IMR-90 (cell line): ENCODE measurements around the gene BMP8B. TPM values are rescaled to one million over a fixed set of nuclear protein-coding genes. Genes with fewer than 3 reads are reported as not detected.

ENCODE experiments used
- ATAC-seq: fragments of 200-7000 bp; cut with Tn5 transposase; 2 replicates; pipeline ENCODE4 v1.9.1; 2020; ENCODE audit warnings: low read depth, mild to moderate bottlenecking, moderate library complexity
- BruUV-seq: library from RNA; stranded (reverse); fragments of 400-500 nt; replicated peaks from 2 replicates; lab custom pipeline; 2021; lab: Mats Ljungman, UMichigan
- CTCF ChIA-PET: fragments of 300-600 bp; formaldehyde crosslinking; extraction: SDS; loops from one replicate; lab custom pipeline; 2021; ENCODE audit warnings: antibody characterized with exemption; lab: Yijun Ruan, JAX
- POLR2A ChIA-PET: fragments of 300-600 bp; sonication (Branson Sonifier 250); formaldehyde crosslinking; loops from one replicate; lab custom pipeline; 2022; ENCODE audit warnings: antibody characterized with exemption; ENCODE audit not compliant: unreplicated experiment; lab: Charles Lee
- DNase-seq: peaks from one replicate; pipeline ENCODE4 v3.0.0; 2013
- H2AFZ ChIP-seq: replicated peaks from 2 replicates; pipeline ENCODE3; 2013; ENCODE audit warnings: low read length, mild to moderate bottlenecking; ENCODE audit not compliant: poor library complexity
- H2AK5ac ChIP-seq: 2 replicates; pipeline ENCODE4 v1.6.1; 2013; ENCODE audit warnings: low read depth, low read length, inconsistent platforms
- H2AK9ac ChIP-seq: replicated peaks from 2 replicates; pipeline ENCODE3; 2013; ENCODE audit warnings: mild to moderate bottlenecking, low read depth, low read length, moderate library complexity; ENCODE audit not compliant: poor library complexity
- H2BK120ac ChIP-seq: 2 replicates; pipeline ENCODE4 v1.6.1; 2013; ENCODE audit warnings: low read depth, low read length, inconsistent platforms
- H2BK15ac ChIP-seq: 3 replicates; pipeline ENCODE4 v1.6.1; 2013; ENCODE audit warnings: low read depth, low read length, inconsistent platforms
- H2BK20ac ChIP-seq: 2 replicates; pipeline ENCODE4 v1.6.1; 2013; ENCODE audit warnings: low read depth, mild to moderate bottlenecking, inconsistent platforms, low read length, moderate library complexity
- H2BK5ac ChIP-seq: 2 replicates; pipeline ENCODE4 v1.6.1; 2013; ENCODE audit warnings: mild to moderate bottlenecking, low read depth, low read length, inconsistent platforms; ENCODE audit not compliant: poor library complexity, severe bottlenecking
- H3K14ac ChIP-seq: replicated peaks from 2 replicates; pipeline ENCODE4 v1.6.1; 2013; ENCODE audit warnings: low read depth, low read length, inconsistent platforms
- H3K18ac ChIP-seq: 2 replicates; pipeline ENCODE4 v1.6.1; 2013; ENCODE audit warnings: low read depth, low read length, control low read depth
- H3K23ac ChIP-seq: 2 replicates; pipeline ENCODE4 v1.6.1; 2013; ENCODE audit warnings: low read depth, low read length, inconsistent platforms
- H3K27ac ChIP-seq: 2 replicates; pipeline ENCODE4 v1.5.1; 2013; ENCODE audit warnings: mild to moderate bottlenecking, control low read depth, low read length; ENCODE audit not compliant: insufficient read depth
- H3K27me3 ChIP-seq: 2 replicates; pipeline ENCODE4 v1.6.1; 2013; ENCODE audit warnings: low read length; ENCODE audit not compliant: control insufficient read depth, insufficient read depth
- H3K36me3 ChIP-seq: 2 replicates; pipeline ENCODE4 v1.6.1; 2013; ENCODE audit warnings: low read length, mixed read lengths; ENCODE audit not compliant: control insufficient read depth, insufficient read depth
- H3K4ac ChIP-seq: 2 replicates; pipeline ENCODE4 v1.6.1; 2013; ENCODE audit warnings: low read depth, low read length, inconsistent platforms
- H3K4me1 ChIP-seq: 2 replicates; pipeline ENCODE4 v1.6.1; 2013; ENCODE audit warnings: low read length, mixed read lengths; ENCODE audit not compliant: control insufficient read depth, insufficient read depth
- H3K4me2 ChIP-seq: 2 replicates; pipeline ENCODE4 v1.6.1; 2013; ENCODE audit warnings: low read depth, mild to moderate bottlenecking, control low read depth, low read length, moderate library complexity
- H3K4me3 ChIP-seq: 2 replicates; pipeline ENCODE4 v1.5.1; 2013; ENCODE audit warnings: low read depth, mild to moderate bottlenecking, control low read depth, low read length, moderate library complexity; ENCODE audit not compliant: insufficient read depth
- H3K56ac ChIP-seq: 2 replicates; pipeline ENCODE4 v1.6.1; 2013; ENCODE audit warnings: low read length, inconsistent platforms; ENCODE audit not compliant: insufficient read depth; ENCODE audit errors: extremely low read depth
- H3K79me1 ChIP-seq, 2 experiments: 2 replicates each; pipeline ENCODE4 v1.6.1; 2013; ENCODE audit warnings: low read length in 2 of 2, inconsistent platforms in 1 of 2, low read depth in 1 of 2
- H3K9ac ChIP-seq: 2 replicates; pipeline ENCODE4 v1.6.1; 2013; ENCODE audit warnings: low read depth, low read length, control low read depth
- H3K9me1 ChIP-seq: 2 replicates; pipeline ENCODE4 v1.6.1; 2013; ENCODE audit warnings: low read length, inconsistent platforms; ENCODE audit not compliant: insufficient read depth
- H3K9me3 ChIP-seq: 2 replicates; pipeline ENCODE4 v1.6.1; 2013; ENCODE audit warnings: low read length; ENCODE audit not compliant: control insufficient read depth, insufficient read depth
- H4K20me1 ChIP-seq: 2 replicates; pipeline ENCODE4 v1.6.1; 2013; ENCODE audit warnings: low read length, inconsistent platforms; ENCODE audit not compliant: insufficient read depth
- H4K5ac ChIP-seq: 2 replicates; pipeline ENCODE4 v1.6.1; 2013; ENCODE audit warnings: mild to moderate bottlenecking, low read depth, low read length, control low read depth
- H4K8ac ChIP-seq, 2 experiments: 2 replicates each; pipeline ENCODE4 v1.6.1; 2013; ENCODE audit warnings: low read depth in 2 of 2, low read length in 2 of 2, control low read depth in 1 of 2, inconsistent platforms in 1 of 2
- H4K91ac ChIP-seq: 2 replicates; pipeline ENCODE4 v1.6.1; 2013; ENCODE audit warnings: low read depth, low read length, inconsistent platforms; ENCODE audit not compliant: insufficient read depth
- BHLHE40 ChIP-seq: fragments of 150-350 bp; IDR thresholded peaks from 2 replicates; pipeline ENCODE4 v1.6.1; 2016; ENCODE audit warnings: mild to moderate bottlenecking, low read depth, low read length
- MAFK ChIP-seq: IDR thresholded peaks from 2 replicates; pipeline ENCODE4 v1.6.1; 2012; ENCODE audit warnings: low read depth, low read length, improper control_type of control experiment
- WGBS, 2 experiments: methylation state at CpG; one replicate each; pipeline versions ENCODE4 v1.1.5 to v1.1.7; 2013; ENCODE audit warnings: missing lambda C conversion rate in 2 of 2; ENCODE audit not compliant: insufficient read length in 1 of 2; ENCODE audit errors: extremely low coverage in 2 of 2; 5-methylcytosine and 5-hydroxymethylcytosine counted together
- dilution Hi-C: fragments of 300-500 bp; cut with HindIII; formaldehyde crosslinking; loops from one replicate; pipeline ENCODE4 v1.14.3; 2018; ENCODE audit warnings: low sequenced_read_pairs; ENCODE audit not compliant: unreplicated experiment
- in situ Hi-C: fragments of 300-500 bp; cut with MboI; formaldehyde crosslinking; loops from 3 replicates; pipeline ENCODE4 v1.14.3; 2019; ENCODE audit warnings: low sequenced_read_pairs, inconsistent platforms, mixed read lengths
- intact Hi-C: fragments of 100-400 bp; cut with micrococcal nuclease; formaldehyde crosslinking; loops from 2 replicates; pipeline ENCODE4 v1.10.0; 2022
- polyA plus RNA-seq, 3 experiments: library from polyadenylated mRNA; depleted of rRNA; stranded (reverse); fragments of >200 nt; gene quantifications; 2 replicates each; pipeline ENCODE4 v1.2.3, GENCODE V29; 2012; ENCODE audit warnings: low replicate concordance in 1 of 3
- total RNA-seq: library from RNA; depleted of rRNA; stranded (reverse); fragments of >200 nt; gene quantifications from 2 replicates; pipeline ENCODE4 v1.2.3, GENCODE V29; 2012

BMP8B gene
- total and polyA plus RNA-seq, 2 of the 4 experiments (the other 2 are of a cell fraction), result not detected

- in situ Hi-C loops (no loop called here), dilution Hi-C loops (no loop called here), intact Hi-C loops (no loop called here)
- H2BK15ac ChIP-seq, result no peak overlapping the region
- 100% methylated on average over 1 of the region's 2 CpGs; no CpG with 5 or more reads in 1 of the 2 experiments for WGBS, 2 experiments
- TF ChIP-seq BHLHE40 (no peak), MAFK (no peak)
- no peak overlapping the region for H4K5ac ChIP-seq
- ATAC-seq (no peak), DNase-seq (no peak)
- H3K9me3 ChIP-seq, result no peaks in the 10 kb centered on the region
- no peaks in the 10 kb centered on the region for H4K20me1 ChIP-seq
- H3K4ac ChIP-seq, result no peak overlapping the region
- no peaks in the 10 kb centered on the region for H3K9me1 ChIP-seq
- no peak overlapping the region for H2AK9ac ChIP-seq
- H3K56ac ChIP-seq, result no peak overlapping the region
- no peak overlapping the region for H2BK5ac ChIP-seq
- no peak overlapping the region for H3K23ac ChIP-seq
- peaks cover 1% of the 10 kb centered on the region; the same call in 1 of the 2 replicates for H3K4me1 ChIP-seq
- BruUV-seq, result no TSS peak
- no peak overlapping the region for H2BK120ac ChIP-seq
- H3K27ac ChIP-seq, result no peak overlapping the region
- H4K91ac ChIP-seq, result no peak overlapping the region
- no peak overlapping the region for H2BK20ac ChIP-seq
- peaks cover 49% of the 10 kb centered on the region for H3K27me3 ChIP-seq
- no peaks in the 10 kb centered on the region for H3K36me3 ChIP-seq
- no peaks in the 10 kb centered on the region for H3K79me1 ChIP-seq
- H2AFZ ChIP-seq, result no peak overlapping the region
- no peak overlapping the region for H4K8ac ChIP-seq
- no peak overlapping the region for H3K18ac ChIP-seq
- ChIA-PET POLR2A (no interaction called here), CTCF (interaction anchor here (0.6 kb wide), 1 partner anchor 161 kb away, joined by 3 read pairs; no protein-coding TSS in a partner anchor)
- H3K14ac ChIP-seq, result no peak overlapping the region
- no peak overlapping the region for H3K4me3 ChIP-seq
- H2AK5ac ChIP-seq, result no peak overlapping the region
- no peak overlapping the region for H3K9ac ChIP-seq
- no peak overlapping the region for H3K4me2 ChIP-seq
Measured at GRCh38 chr1:39791838-39792237, 3.2 kb upstream of the BMP8B start.
